ENCODE data around the gene ATL2.

The ATL2 gene

DNA sequence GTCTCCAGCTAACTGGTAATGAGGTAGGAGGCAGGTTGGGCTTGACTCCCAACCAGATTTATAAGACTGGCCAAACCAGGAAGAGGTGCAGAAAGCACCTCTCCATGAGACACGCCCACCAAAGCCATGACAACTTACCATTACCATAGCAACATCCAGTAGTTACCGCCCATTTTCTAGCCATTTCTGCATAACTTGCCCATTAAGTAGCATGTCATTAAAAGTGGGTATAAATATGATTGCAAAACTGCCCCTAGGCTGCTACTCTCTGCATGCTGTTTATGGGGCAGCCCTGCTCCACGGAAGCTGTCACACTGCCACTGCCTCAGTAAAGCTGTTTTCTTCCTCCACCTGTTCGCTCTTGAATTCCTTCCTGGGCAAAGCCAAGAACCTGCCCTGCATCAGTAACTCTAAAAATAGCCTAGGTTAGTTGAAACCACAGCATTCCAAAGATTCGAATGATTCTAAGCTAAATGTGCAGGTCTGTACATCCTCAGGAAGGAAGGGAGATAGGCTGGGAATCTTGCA, 131.9 kb downstream of the ATL2 start:
- no peak for DNase-seq
- Histone ChIP-seq H3K27ac (no peak overlapping the region), H3K27me3 (replicated peaks) (no peaks in the 10 kb centered on the region), H3K4me3 (ENCODE audit: low read depth, low read length) (no peak overlapping the region), H3K36me3 (replicated peaks) (no peaks in the 10 kb centered on the region)
- TF ChIP-seq, protein P1, sequence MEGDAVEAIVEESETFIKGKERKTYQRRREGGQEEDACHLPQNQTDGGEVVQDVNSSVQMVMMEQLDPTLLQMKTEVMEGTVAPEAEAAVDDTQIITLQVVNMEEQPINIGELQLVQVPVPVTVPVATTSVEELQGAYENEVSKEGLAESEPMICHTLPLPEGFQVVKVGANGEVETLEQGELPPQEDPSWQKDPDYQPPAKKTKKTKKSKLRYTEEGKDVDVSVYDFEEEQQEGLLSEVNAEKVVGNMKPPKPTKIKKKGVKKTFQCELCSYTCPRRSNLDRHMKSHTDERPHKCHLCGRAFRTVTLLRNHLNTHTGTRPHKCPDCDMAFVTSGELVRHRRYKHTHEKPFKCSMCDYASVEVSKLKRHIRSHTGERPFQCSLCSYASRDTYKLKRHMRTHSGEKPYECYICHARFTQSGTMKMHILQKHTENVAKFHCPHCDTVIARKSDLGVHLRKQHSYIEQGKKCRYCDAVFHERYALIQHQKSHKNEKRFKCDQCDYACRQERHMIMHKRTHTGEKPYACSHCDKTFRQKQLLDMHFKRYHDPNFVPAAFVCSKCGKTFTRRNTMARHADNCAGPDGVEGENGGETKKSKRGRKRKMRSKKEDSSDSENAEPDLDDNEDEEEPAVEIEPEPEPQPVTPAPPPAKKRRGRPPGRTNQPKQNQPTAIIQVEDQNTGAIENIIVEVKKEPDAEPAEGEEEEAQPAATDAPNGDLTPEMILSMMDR (IDR thresholded peaks at IDR 0.05; ENCODE audit: low read depth, low read length, missing control alignments) = no peak
- in situ Hi-C loops (cut with HindIII; ENCODE audit: low pct_ligation_motif_present, low sequenced_read_pairs) = no loop called here

DNA sequence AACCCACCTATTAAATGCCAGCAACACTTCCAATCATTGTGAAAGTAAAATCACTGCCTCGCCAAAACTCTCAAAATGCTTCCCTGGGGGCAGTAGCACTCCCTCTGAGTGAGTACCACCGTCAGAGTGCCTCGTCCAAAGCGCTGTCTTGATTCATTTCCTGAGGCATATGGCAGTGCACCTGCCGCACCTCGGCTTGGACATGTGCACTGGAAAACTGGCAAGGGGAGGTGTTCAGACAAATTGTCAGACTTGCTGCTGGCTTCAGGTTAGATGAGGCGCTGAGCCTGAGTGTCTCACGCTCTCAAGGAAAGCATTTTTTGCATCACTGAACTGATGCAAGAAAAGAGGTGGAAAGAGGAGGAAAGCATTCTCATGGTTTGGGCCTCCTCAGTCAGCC, 132.8 kb downstream of the ATL2 start:
- TF ChIP-seq, protein P1 (IDR thresholded peaks at IDR 0.05; ENCODE audit: low read depth, low read length, missing control alignments) = no peak
- Histone ChIP-seq H3K27ac (no peak overlapping the region), H3K36me3 (replicated peaks) (no peaks in the 10 kb centered on the region), H3K27me3 (replicated peaks) (no peaks in the 10 kb centered on the region), H3K4me3 (ENCODE audit: low read depth, low read length) (no peak overlapping the region)
- no peak for DNase-seq
- in situ Hi-C loops (cut with HindIII; ENCODE audit: low pct_ligation_motif_present, low sequenced_read_pairs) = no loop called here
